ENCODE measurements around the gene MTUS2.

MTUS2 gene

DNA sequence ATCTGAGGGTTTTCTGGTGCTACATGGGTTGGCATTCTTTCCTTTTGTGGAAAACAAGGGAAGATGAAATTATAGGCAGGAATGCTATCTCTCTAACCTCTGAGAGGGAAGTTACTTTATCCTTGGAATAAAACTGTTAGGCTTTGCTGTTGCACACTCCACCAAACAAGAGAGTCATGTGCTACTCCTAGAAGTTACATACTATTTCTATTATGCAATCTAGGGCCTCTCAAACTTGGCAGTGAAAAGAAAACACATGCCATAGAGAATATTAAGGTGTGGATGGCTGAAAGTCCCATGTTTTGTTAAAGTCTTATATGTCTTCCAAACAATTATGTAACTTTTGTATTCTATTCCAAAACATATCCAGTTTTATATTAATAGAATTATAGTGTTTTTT lies 407.4 kb downstream of the MTUS2 start:
- no peaks in the 10 kb centered on the region for H3K36me3 ChIP-seq (ENCODE audit: low read length)
- H2AFZ ChIP-seq (ENCODE audit: low read depth, low read length, severe bottlenecking) = no peak overlapping the region
- no peak overlapping the region for H3K9ac ChIP-seq (ENCODE audit: low read length)
- H3K79me2 ChIP-seq (ENCODE audit: insufficient read depth, low read length) = no peaks in the 10 kb centered on the region
- H3F3A ChIP-seq (ENCODE audit: insufficient read depth) = no peaks in the 10 kb centered on the region
- H3K27ac ChIP-seq (ENCODE audit: low read depth, low read length) = no peak overlapping the region
- H3K4me2 ChIP-seq (ENCODE audit: low read depth, low read length, poor library complexity, severe bottlenecking) = no peak overlapping the region
- TF ChIP-seq, protein P1, sequence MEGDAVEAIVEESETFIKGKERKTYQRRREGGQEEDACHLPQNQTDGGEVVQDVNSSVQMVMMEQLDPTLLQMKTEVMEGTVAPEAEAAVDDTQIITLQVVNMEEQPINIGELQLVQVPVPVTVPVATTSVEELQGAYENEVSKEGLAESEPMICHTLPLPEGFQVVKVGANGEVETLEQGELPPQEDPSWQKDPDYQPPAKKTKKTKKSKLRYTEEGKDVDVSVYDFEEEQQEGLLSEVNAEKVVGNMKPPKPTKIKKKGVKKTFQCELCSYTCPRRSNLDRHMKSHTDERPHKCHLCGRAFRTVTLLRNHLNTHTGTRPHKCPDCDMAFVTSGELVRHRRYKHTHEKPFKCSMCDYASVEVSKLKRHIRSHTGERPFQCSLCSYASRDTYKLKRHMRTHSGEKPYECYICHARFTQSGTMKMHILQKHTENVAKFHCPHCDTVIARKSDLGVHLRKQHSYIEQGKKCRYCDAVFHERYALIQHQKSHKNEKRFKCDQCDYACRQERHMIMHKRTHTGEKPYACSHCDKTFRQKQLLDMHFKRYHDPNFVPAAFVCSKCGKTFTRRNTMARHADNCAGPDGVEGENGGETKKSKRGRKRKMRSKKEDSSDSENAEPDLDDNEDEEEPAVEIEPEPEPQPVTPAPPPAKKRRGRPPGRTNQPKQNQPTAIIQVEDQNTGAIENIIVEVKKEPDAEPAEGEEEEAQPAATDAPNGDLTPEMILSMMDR (IDR thresholded peaks at IDR 0.05; ENCODE audit: insufficient read depth, low read length, poor library complexity, severe bottlenecking) = no peak
- TF ChIP-seq EZH2phosphoT487 (conservative IDR thresholded peaks at IDR 0.05; ENCODE audit: low read length) = no peak
- H3K9me3 ChIP-seq (ENCODE audit: insufficient read depth, low read length) = peaks cover 10% of the 10 kb centered on the region; the same call in 1 of the 2 replicates
- no peak overlapping the region for H3K4me3 ChIP-seq (ENCODE audit: insufficient read depth, low read length, poor library complexity, severe bottlenecking)
- no peaks in the 10 kb centered on the region for H4K20me1 ChIP-seq (ENCODE audit: low read depth, low read length)
- no peaks in the 10 kb centered on the region for H3K27me3 ChIP-seq (ENCODE audit: low read length)
- no peaks in the 10 kb centered on the region for H3K9me2 ChIP-seq (replicated peaks; ENCODE audit: insufficient read depth, low read length)

DNA sequence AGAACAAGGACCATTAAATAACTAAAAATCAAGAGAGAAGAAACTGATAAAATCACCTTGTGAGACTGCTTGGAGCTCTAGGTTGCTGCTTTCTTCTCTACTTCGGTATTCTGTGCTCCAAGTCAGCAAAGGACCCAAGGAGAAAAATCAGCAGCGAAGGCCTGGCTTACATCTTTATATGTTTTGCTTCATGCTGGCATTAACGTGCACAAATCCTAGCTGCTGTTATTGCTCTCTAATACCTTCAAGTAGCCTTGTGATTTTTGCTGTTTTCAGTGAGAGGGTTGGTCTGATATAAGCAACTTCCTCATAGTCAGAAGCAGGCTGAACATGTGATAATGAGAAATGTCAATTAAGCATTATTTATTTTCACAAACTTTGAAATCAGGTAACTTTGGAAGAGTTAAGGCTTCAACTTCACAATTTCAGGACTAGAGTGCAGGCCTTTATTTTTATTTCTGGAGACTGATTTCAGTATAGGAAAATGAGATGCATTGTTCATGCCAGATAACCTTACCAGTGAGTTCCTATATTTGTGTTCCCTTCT lies 410.2 kb downstream of the MTUS2 start:
- no peaks in the 10 kb centered on the region for H3K9me2 ChIP-seq (replicated peaks; ENCODE audit: insufficient read depth, low read length)
- H2AFZ ChIP-seq (ENCODE audit: low read depth, low read length, severe bottlenecking) = no peak overlapping the region
- H3K79me2 ChIP-seq (ENCODE audit: insufficient read depth, low read length) = no peaks in the 10 kb centered on the region
- no peaks in the 10 kb centered on the region for H3K36me3 ChIP-seq (ENCODE audit: low read length)
- H3K9ac ChIP-seq (ENCODE audit: low read length) = no peak overlapping the region
- no peaks in the 10 kb centered on the region for H3K9me3 ChIP-seq (ENCODE audit: insufficient read depth, low read length)
- H3K4me3 ChIP-seq (ENCODE audit: insufficient read depth, low read length, poor library complexity, severe bottlenecking) = no peak overlapping the region
- no peak overlapping the region for H3K4me2 ChIP-seq (ENCODE audit: low read depth, low read length, poor library complexity, severe bottlenecking)
- no peak overlapping the region for H3K27ac ChIP-seq (ENCODE audit: low read depth, low read length)
- TF ChIP-seq, protein P1 (IDR thresholded peaks at IDR 0.05; ENCODE audit: insufficient read depth, low read length, poor library complexity, severe bottlenecking) = no peak
- no peak for TF ChIP-seq EZH2phosphoT487 (conservative IDR thresholded peaks at IDR 0.05; ENCODE audit: low read length)
- H3K27me3 ChIP-seq (ENCODE audit: low read length) = no peaks in the 10 kb centered on the region
- no peaks in the 10 kb centered on the region for H4K20me1 ChIP-seq (ENCODE audit: low read depth, low read length)
- no peaks in the 10 kb centered on the region for H3F3A ChIP-seq (ENCODE audit: insufficient read depth)

DNA sequence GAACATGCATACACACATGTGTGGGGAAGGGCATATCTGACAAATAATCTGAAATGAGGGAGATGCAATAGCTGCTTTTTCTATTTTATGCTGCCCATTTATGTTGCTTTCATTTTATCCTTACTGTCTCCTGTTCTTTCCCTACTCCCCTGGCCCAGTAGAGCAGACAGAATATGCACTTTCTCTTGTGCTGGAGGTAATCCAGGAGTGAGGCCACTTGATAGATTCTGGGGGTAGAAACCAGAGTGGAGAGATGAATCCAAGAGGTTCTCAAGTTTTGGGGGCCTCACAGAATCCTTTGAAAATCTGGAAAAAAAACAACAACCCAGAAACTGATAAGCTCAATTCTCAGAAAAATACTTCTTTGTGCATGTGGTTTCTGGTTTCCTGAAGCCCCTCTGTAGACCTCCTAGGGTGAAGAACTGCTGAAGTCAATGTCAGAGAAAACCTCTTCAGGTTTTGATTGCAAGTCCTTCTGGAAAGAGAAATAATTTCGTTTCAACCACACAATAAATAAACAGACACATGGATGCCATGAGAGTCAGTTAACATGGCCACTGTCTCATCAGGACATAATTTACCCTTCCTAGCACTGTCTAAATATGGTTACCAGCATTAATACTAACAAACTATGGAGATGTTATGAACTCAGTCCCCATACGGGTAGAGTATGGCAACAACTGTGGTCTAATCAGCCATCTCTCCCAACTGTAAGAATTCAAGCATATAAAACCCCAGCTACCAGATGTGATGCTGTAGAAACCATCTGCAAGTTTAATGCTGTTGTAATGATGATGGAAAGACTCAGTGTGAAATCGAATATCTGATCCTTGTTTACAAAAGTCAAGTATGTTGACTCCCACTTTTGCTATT lies 419.8 kb downstream of the MTUS2 start:
- no peaks in the 10 kb centered on the region for H3K9me3 ChIP-seq (ENCODE audit: insufficient read depth, low read length)
- H3F3A ChIP-seq (ENCODE audit: insufficient read depth) = no peaks in the 10 kb centered on the region
- H3K27me3 ChIP-seq (ENCODE audit: low read length) = no peaks in the 10 kb centered on the region
- no peak overlapping the region for H2AFZ ChIP-seq (ENCODE audit: low read depth, low read length, severe bottlenecking)
- no peaks in the 10 kb centered on the region for H3K36me3 ChIP-seq (ENCODE audit: low read length)
- no peaks in the 10 kb centered on the region for H3K79me2 ChIP-seq (ENCODE audit: insufficient read depth, low read length)
- no peaks in the 10 kb centered on the region for H4K20me1 ChIP-seq (ENCODE audit: low read depth, low read length)
- no peak overlapping the region for H3K4me2 ChIP-seq (ENCODE audit: low read depth, low read length, poor library complexity, severe bottlenecking)
- no peak for TF ChIP-seq EZH2phosphoT487 (conservative IDR thresholded peaks at IDR 0.05; ENCODE audit: low read length)
- TF ChIP-seq, protein P1 (IDR thresholded peaks at IDR 0.05; ENCODE audit: insufficient read depth, low read length, poor library complexity, severe bottlenecking) = no peak
- H3K9ac ChIP-seq (ENCODE audit: low read length) = no peak overlapping the region
- H3K4me3 ChIP-seq (ENCODE audit: insufficient read depth, low read length, poor library complexity, severe bottlenecking) = no peak overlapping the region
- no peak overlapping the region for H3K27ac ChIP-seq (ENCODE audit: low read depth, low read length)
- H3K9me2 ChIP-seq (replicated peaks; ENCODE audit: insufficient read depth, low read length) = no peaks in the 10 kb centered on the region

Measured in SU-DHL-6 (cell line).